A673 (cell line): ENCODE results near the gene TDG. TPM values are rescaled to one million over a fixed set of nuclear protein-coding genes. Genes with fewer than 3 reads are reported as not detected.

Experiments used
- BruUV-seq: library from RNA; stranded (reverse); fragments of 400-500 nt; replicated peaks from 2 replicates; lab custom pipeline; 2021; lab: Mats Ljungman, UMichigan
- CTCF ChIA-PET: fragments of 300-600 bp; sonication (Branson Sonifier 250); formaldehyde crosslinking; loops from one replicate; lab custom pipeline; 2022; ENCODE audit warnings: antibody characterized with exemption; lab: Charles Lee
- POLR2A ChIA-PET: fragments of 300-600 bp; sonication (Branson Sonifier 250); formaldehyde crosslinking; loops from one replicate; lab custom pipeline; 2022; ENCODE audit warnings: antibody characterized with exemption; ENCODE audit not compliant: low non-redundant PET; lab: Charles Lee
- DNase-seq: peaks from one replicate; pipeline ENCODE4 v3.0.0-alpha.2; 2015; ENCODE audit warnings: low spot score
- H3K27ac ChIP-seq: fragments of 200-600 bp; sonication (generic); 2 replicates; pipeline ENCODE4 v1.5.1; 2016; ENCODE audit warnings: mixed run types, low read depth, mild to moderate bottlenecking, mixed read lengths, antibody characterized with exemption, low read length; ENCODE audit not compliant: poor library complexity, severe bottlenecking
- H3K27me3 ChIP-seq: fragments of 200-600 bp; sonication (generic); replicated peaks from 2 replicates; pipeline ENCODE4 v1.6.1; 2017; ENCODE audit warnings: mixed run types, low read depth, mild to moderate bottlenecking, mixed read lengths, antibody characterized with exemption, low read length; ENCODE audit not compliant: insufficient read depth, poor library complexity
- H3K36me3 ChIP-seq: fragments of 200-600 bp; sonication (generic); 2 replicates; pipeline ENCODE4 v1.6.1; 2016; ENCODE audit warnings: mixed run types, mild to moderate bottlenecking, mixed read lengths, antibody characterized with exemption, low read length; ENCODE audit not compliant: insufficient read depth, poor library complexity, severe bottlenecking
- H3K4me1 ChIP-seq: fragments of 200-600 bp; sonication (generic); 2 replicates; pipeline ENCODE4 v1.6.1; 2017; ENCODE audit warnings: mixed run types, mild to moderate bottlenecking, mixed read lengths, antibody characterized with exemption, low read length; ENCODE audit not compliant: insufficient read depth, poor library complexity, severe bottlenecking
- H3K4me3 ChIP-seq: fragments of 200-600 bp; sonication (generic); 2 replicates; pipeline ENCODE4 v1.5.1; 2016; ENCODE audit warnings: low read depth, mixed run types, mild to moderate bottlenecking, mixed read lengths, low read length; ENCODE audit not compliant: poor library complexity, severe bottlenecking
- H3K9me3 ChIP-seq: fragments of 200-600 bp; sonication (generic); 2 replicates; pipeline ENCODE4 v1.6.1; 2016; ENCODE audit warnings: mixed run types, low read depth, mild to moderate bottlenecking, mixed read lengths, antibody characterized with exemption, low read length; ENCODE audit not compliant: poor library complexity, severe bottlenecking
- EZH2 ChIP-seq: fragments of 200-600 bp; sonication (generic); IDR thresholded peaks from 2 replicates; pipeline ENCODE4 v1.6.1; 2017; ENCODE audit warnings: borderline replicate concordance, low read depth, mild to moderate bottlenecking, mixed read lengths, antibody characterized with exemption, low read length; ENCODE audit not compliant: poor library complexity, severe bottlenecking
- intact Hi-C: fragments of 100-400 bp; cut with micrococcal nuclease; formaldehyde crosslinking; loops from one replicate; pipeline ENCODE4 v1.10.0; 2022; ENCODE audit not compliant: unreplicated experiment
- total RNA-seq: library from RNA; stranded (reverse); gene quantifications from 2 replicates; pipeline ENCODE4 v1.2.3, GENCODE V29; 2021
- TF ChIP-seq, protein P1 (sequence below): fragments of 300-800, 200-600 bp; sonication (generic); conservative IDR thresholded peaks from 2 replicates; pipeline ENCODE4 v1.5.1; 2017; ENCODE audit warnings: low read depth, mild to moderate bottlenecking, antibody characterized with exemption, low read length, moderate library complexity, mixed read lengths

TDG gene
- total RNA-seq, 1 experiment from 2014 or later = 59.4 TPM

DNA sequence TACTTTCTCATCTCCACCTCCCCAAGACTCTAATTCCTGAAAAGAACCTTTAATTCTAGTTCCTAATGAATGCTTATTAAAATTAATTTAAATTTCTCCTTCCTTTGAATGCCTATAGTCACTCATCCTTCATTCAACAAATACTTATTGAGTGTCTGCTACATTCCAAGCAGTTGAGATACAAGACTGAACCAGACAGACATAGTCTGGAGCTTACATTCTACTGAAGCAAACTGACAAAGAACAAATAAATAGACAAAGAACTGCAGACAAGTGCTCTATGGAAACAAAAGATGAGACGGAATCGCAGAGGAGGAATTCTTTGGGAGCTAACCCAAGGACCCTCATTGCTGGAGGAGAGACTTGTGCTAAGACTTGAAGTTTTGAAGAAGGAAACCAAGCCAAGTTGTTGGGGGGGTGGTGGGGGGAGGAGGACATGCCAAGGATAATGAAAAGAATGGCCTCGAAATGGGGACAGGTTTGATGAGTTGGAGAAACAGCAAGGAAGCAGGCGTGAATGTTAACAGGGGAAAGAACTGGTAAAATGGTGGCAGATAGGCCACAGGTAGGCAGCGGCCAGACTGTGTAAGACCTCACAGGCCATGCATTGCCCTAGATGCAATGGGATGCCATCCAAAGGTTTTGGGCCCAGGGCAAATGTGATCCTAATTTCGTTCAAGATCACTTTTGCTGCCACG is 9.7 kb upstream of the TDG start:
- no peaks in the 10 kb centered on the region for H3K27me3 ChIP-seq
- H3K27ac ChIP-seq = peak overlapping the region; percentile 91
- ChIA-PET POLR2A (no interaction called here), CTCF (interaction anchor here (1.2 kb wide), 1 partner anchor 10 kb away, joined by 8 read pairs; the partner anchor contains the start of gene TDG)
- TF ChIP-seq, protein P1, sequence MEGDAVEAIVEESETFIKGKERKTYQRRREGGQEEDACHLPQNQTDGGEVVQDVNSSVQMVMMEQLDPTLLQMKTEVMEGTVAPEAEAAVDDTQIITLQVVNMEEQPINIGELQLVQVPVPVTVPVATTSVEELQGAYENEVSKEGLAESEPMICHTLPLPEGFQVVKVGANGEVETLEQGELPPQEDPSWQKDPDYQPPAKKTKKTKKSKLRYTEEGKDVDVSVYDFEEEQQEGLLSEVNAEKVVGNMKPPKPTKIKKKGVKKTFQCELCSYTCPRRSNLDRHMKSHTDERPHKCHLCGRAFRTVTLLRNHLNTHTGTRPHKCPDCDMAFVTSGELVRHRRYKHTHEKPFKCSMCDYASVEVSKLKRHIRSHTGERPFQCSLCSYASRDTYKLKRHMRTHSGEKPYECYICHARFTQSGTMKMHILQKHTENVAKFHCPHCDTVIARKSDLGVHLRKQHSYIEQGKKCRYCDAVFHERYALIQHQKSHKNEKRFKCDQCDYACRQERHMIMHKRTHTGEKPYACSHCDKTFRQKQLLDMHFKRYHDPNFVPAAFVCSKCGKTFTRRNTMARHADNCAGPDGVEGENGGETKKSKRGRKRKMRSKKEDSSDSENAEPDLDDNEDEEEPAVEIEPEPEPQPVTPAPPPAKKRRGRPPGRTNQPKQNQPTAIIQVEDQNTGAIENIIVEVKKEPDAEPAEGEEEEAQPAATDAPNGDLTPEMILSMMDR = no peak
- TF ChIP-seq EZH2 = no peak
- BruUV-seq = no TSS peak
- intact Hi-C loops = loop anchor here (2.0 kb wide), 1 partner anchor 25 kb away; the partner anchor contains the start of gene HSP90B1
- H3K9me3 ChIP-seq = no peaks in the 10 kb centered on the region
- peaks cover 35% of the 10 kb centered on the region for H3K36me3 ChIP-seq
- no peak for DNase-seq
- H3K4me3 ChIP-seq = peak overlapping the region; percentile 96
- peaks cover 4% of the 10 kb centered on the region for H3K4me1 ChIP-seq

DNA sequence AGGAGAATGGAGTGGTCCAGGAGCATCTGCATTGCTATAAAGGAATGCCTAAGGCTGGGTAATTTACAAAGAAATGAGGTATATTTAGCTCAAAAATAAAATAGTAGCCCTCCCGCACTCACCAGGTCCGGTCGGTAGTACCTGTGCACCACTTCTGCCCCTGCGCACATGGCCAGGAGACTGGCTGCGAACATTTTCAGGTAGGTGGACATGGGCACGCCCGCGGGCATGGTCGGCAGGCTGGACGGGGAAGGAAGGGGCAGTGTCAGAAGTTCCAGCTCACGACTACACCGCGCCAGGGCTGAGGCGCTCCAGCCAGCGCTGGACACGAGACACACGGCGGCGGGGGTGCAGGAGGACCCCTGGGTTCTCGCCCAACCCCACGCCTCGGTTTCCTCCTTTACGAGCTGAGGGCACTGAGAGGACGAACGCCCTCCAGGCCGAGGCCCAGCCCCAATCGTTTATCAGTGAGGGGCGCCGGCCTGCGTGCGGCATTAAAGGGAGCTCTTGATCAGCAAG is 9.1 kb upstream of the TDG start:
- no peaks in the 10 kb centered on the region for H3K27me3 ChIP-seq
- H3K4me3 ChIP-seq = peak overlapping the region; percentile 96
- H3K9me3 ChIP-seq = no peaks in the 10 kb centered on the region
- CTCF ChIA-PET = interaction anchor here (1.2 kb wide), 1 partner anchor 9 kb away, joined by 8 read pairs; the partner anchor contains the start of gene TDG
- H3K4me1 ChIP-seq = peaks cover 4% of the 10 kb centered on the region
- TF ChIP-seq EZH2 = no peak
- TF ChIP-seq, protein P1 = no peak
- POLR2A ChIA-PET = interaction anchor here (1.0 kb wide), 1 partner anchor 9 kb away, joined by 4 read pairs; the partner anchor contains the start of gene TDG
- TSS peak; percentile 31 for BruUV-seq
- no peak for DNase-seq
- peak overlapping the region; percentile 91 for H3K27ac ChIP-seq
- intact Hi-C loops = loop anchor here (1.0 to 2.0 kb wide), 2 partner anchors 10 to 26 kb away; partner anchors contain the start of gene HSP90B1
- peaks cover 29% of the 10 kb centered on the region for H3K36me3 ChIP-seq

DNA sequence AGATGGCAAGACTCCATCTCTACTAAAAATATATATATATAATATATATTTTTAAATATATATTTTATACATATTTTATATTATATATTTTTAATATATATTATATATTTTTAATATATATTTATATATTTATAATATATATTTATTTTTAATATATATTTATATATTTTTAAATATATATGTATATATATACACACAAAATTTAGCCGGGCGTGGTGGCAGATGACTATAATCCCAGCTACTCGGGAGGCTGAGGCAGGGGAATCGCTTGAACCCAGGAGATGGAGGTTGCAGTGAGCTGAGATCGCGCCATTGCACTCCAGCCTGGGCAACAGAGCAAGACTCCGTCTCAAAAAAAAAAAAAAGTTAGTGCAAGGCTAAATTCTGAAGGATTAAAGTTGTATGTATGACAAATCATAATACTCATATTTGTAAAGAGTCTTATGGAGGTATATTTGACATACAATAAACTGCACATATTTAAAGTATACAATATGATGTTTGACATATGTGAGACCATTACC is 7.7 kb upstream of the TDG start:
- intact Hi-C loops = loop anchor here (1.0 to 2.0 kb wide), 2 partner anchors 8 to 27 kb away; partner anchors contain the start of gene HSP90B1
- CTCF ChIA-PET = no interaction called here
- peak overlapping the region; percentile 91 for H3K27ac ChIP-seq

More for the DNA sequence above, 7.7 kb upstream of the TDG start:
- TF ChIP-seq EZH2 = no peak
- TF ChIP-seq, protein P1 = no peak
- no TSS peak for BruUV-seq
- Histone ChIP-seq H3K36me3 (peaks cover 15% of the 10 kb centered on the region), H3K4me3 (peak overlapping the region; percentile 96), H3K9me3 (no peaks in the 10 kb centered on the region), H3K27me3 (no peaks in the 10 kb centered on the region), H3K4me1 (peaks cover 4% of the 10 kb centered on the region)
- POLR2A ChIA-PET = no interaction called here
- no peak for DNase-seq
